Muscle of leg (tissue), 11 donors: ENCODE measurements around the gene SFRP2. TPM values are rescaled to one million over a fixed set of nuclear protein-coding genes. Genes with fewer than 3 reads are reported as not detected.

ENCODE experiments used
- DNase-seq: peaks from one replicate; pipeline ENCODE4 v3.0.0; 2013
- H3K27ac ChIP-seq: one replicate; pipeline ENCODE4 v1.5.1; 2013; ENCODE audit warnings: mild to moderate bottlenecking, low read length, control low read depth
- H3K27me3 ChIP-seq: one replicate; pipeline ENCODE4 v1.6.1; 2013; ENCODE audit warnings: low read length; ENCODE audit not compliant: control insufficient read depth, insufficient read depth
- H3K36me3 ChIP-seq: one replicate; pipeline ENCODE4 v1.6.1; 2013; ENCODE audit warnings: low read length; ENCODE audit not compliant: control insufficient read depth, insufficient read depth
- H3K4me1 ChIP-seq: one replicate; pipeline ENCODE4 v1.6.1; 2013; ENCODE audit warnings: low read length; ENCODE audit not compliant: control insufficient read depth, insufficient read depth
- H3K4me3 ChIP-seq: one replicate; pipeline ENCODE4 v1.5.1; 2013; ENCODE audit warnings: low read length, control low read depth
- H3K9me3 ChIP-seq: replicated peaks from 2 replicates; pipeline ENCODE4 v1.6.1; 2013; ENCODE audit warnings: low read depth, low read length; ENCODE audit not compliant: control insufficient read depth
- WGBS: methylation state at CpG from one replicate; pipeline ENCODE4 v1.1.5; 2013; ENCODE audit warnings: missing lambda C conversion rate; ENCODE audit not compliant: insufficient coverage; 5-methylcytosine and 5-hydroxymethylcytosine counted together
- polyA plus RNA-seq, 8 donors: library from polyadenylated mRNA; unstranded; fragments of 120-200 nt; gene quantifications; one replicate each; pipeline versions ENCODE4 v1.2.1 to v1.2.3, GENCODE V29; 2013; ENCODE audit warnings: inconsistent platforms in 1 of 8, low replicate concordance in 1 of 8; ENCODE audit not compliant: insufficient read length in 8 of 8, insufficient read depth in 1 of 8
- total RNA-seq: library from RNA; stranded (reverse); fragments of 120-200 nt; gene quantifications from one replicate; pipeline ENCODE4 v1.2.4, GENCODE V29; 2013

Gene SFRP2
- total and polyA plus RNA-seq, 9 donors, result 33.7 to 136 (median 70.1) TPM

- WGBS, result 29% methylated on average over 6 of the region's 15 CpGs
Measured at GRCh38 chr4:153758688-153759406, 30.0 kb downstream of the SFRP2 start.

GRCh38 chr4:153758136-153758535, 30.7 kb downstream of the SFRP2 start:
- Histone ChIP-seq H3K9me3 (peaks cover 6% of the 10 kb centered on the region), H3K4me1 (peaks cover 5% of the 10 kb centered on the region), H3K4me3 (no peak overlapping the region), H3K27ac (no peak overlapping the region), H3K27me3 (peaks cover 19% of the 10 kb centered on the region), H3K36me3 (no peaks in the 10 kb centered on the region)
- no peak for DNase-seq
- 95% methylated on average over 2 of the region's 2 CpGs for WGBS

More at GRCh38 chr4:153758688-153759406, 30.0 kb downstream of the SFRP2 start:
- H3K27ac ChIP-seq, result no peak overlapping the region
- peaks cover 19% of the 10 kb centered on the region for H3K27me3 ChIP-seq
- peaks cover 6% of the 10 kb centered on the region for H3K9me3 ChIP-seq
- peak overlapping the region; percentile 39 for H3K4me3 ChIP-seq
- no peaks in the 10 kb centered on the region for H3K36me3 ChIP-seq
- H3K4me1 ChIP-seq, result peaks cover 5% of the 10 kb centered on the region
- DNase-seq, result no peak

GRCh38 chr4:153757407-153757806, 31.5 kb downstream of the SFRP2 start:
- Histone ChIP-seq H3K4me3 (no peak overlapping the region), H3K4me1 (peaks cover 5% of the 10 kb centered on the region), H3K27me3 (peaks cover 19% of the 10 kb centered on the region), H3K9me3 (peaks cover 6% of the 10 kb centered on the region), H3K36me3 (no peaks in the 10 kb centered on the region), H3K27ac (no peak overlapping the region)
- no peak for DNase-seq
- no CpG with 5 or more reads among the region's 1 CpG for WGBS

GRCh38 chr4:153755186-153755585, 33.7 kb downstream of the SFRP2 start:
- Histone ChIP-seq H3K27ac (no peak overlapping the region), H3K9me3 (peaks cover 6% of the 10 kb centered on the region), H3K27me3 (peaks cover 16% of the 10 kb centered on the region), H3K4me1 (peaks cover 5% of the 10 kb centered on the region), H3K36me3 (no peaks in the 10 kb centered on the region), H3K4me3 (no peak overlapping the region)
- no peak for DNase-seq
- no CpG with 5 or more reads among the region's 2 CpGs for WGBS

GRCh38 chr4:153750197-153750817, 38.6 kb downstream of the SFRP2 start:
- no peaks in the 10 kb centered on the region for H3K27me3 ChIP-seq
- H3K4me1 ChIP-seq, result no peaks in the 10 kb centered on the region
- H3K9me3 ChIP-seq, result peaks cover 6% of the 10 kb centered on the region
- peak; percentile 87 for DNase-seq
- no peaks in the 10 kb centered on the region for H3K36me3 ChIP-seq
- no peak overlapping the region for H3K4me3 ChIP-seq
- no peak overlapping the region for H3K27ac ChIP-seq
- 80% methylated on average over 1 of the region's 5 CpGs for WGBS

- no peak for DNase-seq
- H3K27me3 ChIP-seq, result no peaks in the 10 kb centered on the region
- no peak overlapping the region for H3K4me3 ChIP-seq
- no peaks in the 10 kb centered on the region for H3K4me1 ChIP-seq
- 86% methylated on average over 6 of the region's 6 CpGs for WGBS
- no peaks in the 10 kb centered on the region for H3K36me3 ChIP-seq
- no peak overlapping the region for H3K27ac ChIP-seq
- no peaks in the 10 kb centered on the region for H3K9me3 ChIP-seq
Measured at GRCh38 chr4:153748378-153748777, 40.5 kb downstream of the SFRP2 start.

GRCh38 chr4:153747406-153747955, 41.4 kb downstream of the SFRP2 start:
- Histone ChIP-seq H3K9me3 (no peaks in the 10 kb centered on the region), H3K4me3 (no peak overlapping the region), H3K36me3 (no peaks in the 10 kb centered on the region), H3K4me1 (no peaks in the 10 kb centered on the region), H3K27me3 (no peaks in the 10 kb centered on the region), H3K27ac (no peak overlapping the region)
- DNase-seq, result no peak
- 60% methylated on average over 3 of the region's 4 CpGs for WGBS

- Histone ChIP-seq H3K27ac (no peak overlapping the region), H3K27me3 (no peaks in the 10 kb centered on the region), H3K9me3 (peaks cover 5% of the 10 kb centered on the region), H3K4me1 (no peaks in the 10 kb centered on the region), H3K4me3 (no peak overlapping the region), H3K36me3 (no peaks in the 10 kb centered on the region)
- DNase-seq, result no peak
Measured at GRCh38 chr4:153745651-153746050, 43.2 kb downstream of the SFRP2 start.

GRCh38 chr4:153741541-153741940, 47.3 kb downstream of the SFRP2 start:
- peaks cover 5% of the 10 kb centered on the region for H3K9me3 ChIP-seq
- WGBS, result no CpG with 5 or more reads among the region's 2 CpGs
- no peak overlapping the region for H3K4me3 ChIP-seq
- no peak overlapping the region for H3K27ac ChIP-seq
- H3K27me3 ChIP-seq, result no peaks in the 10 kb centered on the region
- no peaks in the 10 kb centered on the region for H3K4me1 ChIP-seq
- H3K36me3 ChIP-seq, result no peaks in the 10 kb centered on the region
- no peak for DNase-seq

- Histone ChIP-seq H3K27me3 (no peaks in the 10 kb centered on the region), H3K9me3 (peaks cover 3% of the 10 kb centered on the region), H3K36me3 (no peaks in the 10 kb centered on the region), H3K4me1 (no peaks in the 10 kb centered on the region), H3K4me3 (no peak overlapping the region), H3K27ac (no peak overlapping the region)
- no peak for DNase-seq
Measured at GRCh38 chr4:153735906-153736461, 52.9 kb downstream of the SFRP2 start.
